Suprapubic skin (tissue), 3 donors: Measurements from ENCODE around the gene CREG1.

Source experiments
- CTCF ChIP-seq, 2 donors: fragments of 200-600 bp in 1 of 2; fragments of 450-650 bp in 1 of 2; sonication (generic) in 1 of 2; IDR thresholded peaks; one replicate each; pipeline ENCODE4 v1.5.1; 2016 to 2019; ENCODE audit warnings: antibody characterized with exemption in 2 of 2, mild to moderate bottlenecking in 1 of 2, moderate library complexity in 1 of 2
- POLR2A ChIP-seq, 2 donors: fragments of 450-650 bp; IDR thresholded peaks; one replicate each; pipeline ENCODE4 v1.6.1; 2017; ENCODE audit warnings: antibody characterized with exemption in 2 of 2, mild to moderate bottlenecking in 2 of 2, moderate library complexity in 2 of 2

- no peak for TF ChIP-seq CTCF (IDR thresholded peaks at IDR 0.05)
- no peak for TF ChIP-seq POLR2A (IDR thresholded peaks at IDR 0.05)
Observed at GRCh38 chr1:167499106-167499505, 54.5 kb downstream of the CREG1 start.
